MM.1S (cell line): ENCODE data around the gene F5.

Experiments used
- DNase-seq: peaks from one replicate; pipeline ENCODE4 v3.0.0-alpha.2; 2015
- H2AFZ ChIP-seq: fragments of 300-600 bp; sonication (generic); 2 replicates; pipeline ENCODE4 v1.6.0; 2016; ENCODE audit warnings: antibody characterized with exemption, low read length
- H3F3A ChIP-seq: fragments of 300-600 bp; sonication (generic); 2 replicates; pipeline ENCODE4 v1.6.1; 2016; ENCODE audit warnings: mild to moderate bottlenecking, antibody characterized with exemption, low read length, moderate library complexity, mixed read lengths; ENCODE audit not compliant: insufficient read depth
- H3K27ac ChIP-seq: fragments of 300-600 bp; sonication (generic); 2 replicates; pipeline ENCODE4 v1.5.1; 2016; ENCODE audit warnings: mild to moderate bottlenecking, low read length
- H3K27me3 ChIP-seq: fragments of 300-600 bp; sonication (generic); replicated peaks from 2 replicates; pipeline ENCODE4 v1.6.0; 2016; ENCODE audit warnings: low read length; ENCODE audit not compliant: insufficient read depth
- H3K36me3 ChIP-seq: fragments of 300-600 bp; sonication (generic); replicated peaks from 2 replicates; pipeline ENCODE4 v1.6.1; 2016; ENCODE audit warnings: mild to moderate bottlenecking, low read length, mixed read lengths; ENCODE audit not compliant: insufficient read depth
- H3K4me1 ChIP-seq: fragments of 300-600 bp; sonication (generic); 2 replicates; pipeline ENCODE4 v1.6.1; 2016; ENCODE audit warnings: low read length, mixed read lengths
- H3K4me2 ChIP-seq: fragments of 300-600 bp; sonication (generic); 2 replicates; pipeline ENCODE4 v1.6.0; 2016; ENCODE audit warnings: low read depth, low read length
- H3K4me3 ChIP-seq: fragments of 300-600 bp; sonication (generic); 2 replicates; pipeline ENCODE4 v1.5.1; 2016; ENCODE audit warnings: low read length, mixed read lengths
- H3K79me2 ChIP-seq: fragments of 300-600 bp; sonication (generic); 2 replicates; pipeline ENCODE4 v1.6.1; 2016; ENCODE audit warnings: mixed run types, low read length, mixed read lengths
- H3K9ac ChIP-seq: fragments of 300-600 bp; sonication (generic); 2 replicates; pipeline ENCODE4 v1.6.1; 2016; ENCODE audit warnings: low read length, mixed read lengths
- H3K9me2 ChIP-seq: fragments of 300-600 bp; sonication (generic); replicated peaks from 2 replicates; pipeline ENCODE4 v1.6.1; 2016; ENCODE audit warnings: mild to moderate bottlenecking, low read length, mixed read lengths; ENCODE audit not compliant: insufficient read depth
- H3K9me3 ChIP-seq: fragments of 300-600 bp; sonication (generic); replicated peaks from 2 replicates; pipeline ENCODE4 v1.6.1; 2016; ENCODE audit warnings: mild to moderate bottlenecking, low read length, mixed read lengths; ENCODE audit not compliant: insufficient read depth
- H4K20me1 ChIP-seq: fragments of 300-600 bp; sonication (generic); 2 replicates; pipeline ENCODE4 v1.6.1; 2016; ENCODE audit warnings: mild to moderate bottlenecking, low read length, moderate library complexity, mixed read lengths; ENCODE audit not compliant: insufficient read depth
- EZH2 ChIP-seq: fragments of 300-600 bp; sonication (generic); optimal IDR thresholded peaks from 2 replicates; pipeline ENCODE3; 2017; ENCODE audit warnings: low read depth, mild to moderate bottlenecking, antibody characterized with exemption, low read length, mixed read lengths
- EZH2phosphoT487 ChIP-seq: fragments of 300-600 bp; sonication (generic); IDR thresholded peaks from 2 replicates; pipeline ENCODE4 v1.6.1; 2018; ENCODE audit warnings: antibody characterized with exemption, low read length
- TF ChIP-seq, protein P1 (sequence below): fragments of 300-600 bp; sonication (generic); IDR thresholded peaks from 2 replicates; pipeline ENCODE4 v1.5.1; 2016; ENCODE audit warnings: antibody characterized with exemption, low read length, mixed read lengths

The F5 gene

GRCh38 chr1:169475806-169476387 lies 110.4 kb downstream of the F5 start:
- no peak for DNase-seq
- Histone ChIP-seq H3K27ac (no peak overlapping the region), H3K4me3 (no peak overlapping the region), H3K79me2 (peaks cover 13% of the 10 kb centered on the region; the same call in 1 of the 2 replicates), H3K4me1 (no peaks in the 10 kb centered on the region), H3F3A (no peaks in the 10 kb centered on the region), H3K36me3 (no peaks in the 10 kb centered on the region), H3K4me2 (no peak overlapping the region), H4K20me1 (no peaks in the 10 kb centered on the region), H3K9me3 (no peaks in the 10 kb centered on the region), H3K27me3 (no peaks in the 10 kb centered on the region), H2AFZ (no peak overlapping the region), H3K9me2 (no peaks in the 10 kb centered on the region), H3K9ac (no peak overlapping the region)
- TF ChIP-seq, protein P1, sequence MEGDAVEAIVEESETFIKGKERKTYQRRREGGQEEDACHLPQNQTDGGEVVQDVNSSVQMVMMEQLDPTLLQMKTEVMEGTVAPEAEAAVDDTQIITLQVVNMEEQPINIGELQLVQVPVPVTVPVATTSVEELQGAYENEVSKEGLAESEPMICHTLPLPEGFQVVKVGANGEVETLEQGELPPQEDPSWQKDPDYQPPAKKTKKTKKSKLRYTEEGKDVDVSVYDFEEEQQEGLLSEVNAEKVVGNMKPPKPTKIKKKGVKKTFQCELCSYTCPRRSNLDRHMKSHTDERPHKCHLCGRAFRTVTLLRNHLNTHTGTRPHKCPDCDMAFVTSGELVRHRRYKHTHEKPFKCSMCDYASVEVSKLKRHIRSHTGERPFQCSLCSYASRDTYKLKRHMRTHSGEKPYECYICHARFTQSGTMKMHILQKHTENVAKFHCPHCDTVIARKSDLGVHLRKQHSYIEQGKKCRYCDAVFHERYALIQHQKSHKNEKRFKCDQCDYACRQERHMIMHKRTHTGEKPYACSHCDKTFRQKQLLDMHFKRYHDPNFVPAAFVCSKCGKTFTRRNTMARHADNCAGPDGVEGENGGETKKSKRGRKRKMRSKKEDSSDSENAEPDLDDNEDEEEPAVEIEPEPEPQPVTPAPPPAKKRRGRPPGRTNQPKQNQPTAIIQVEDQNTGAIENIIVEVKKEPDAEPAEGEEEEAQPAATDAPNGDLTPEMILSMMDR = no peak

DNA sequence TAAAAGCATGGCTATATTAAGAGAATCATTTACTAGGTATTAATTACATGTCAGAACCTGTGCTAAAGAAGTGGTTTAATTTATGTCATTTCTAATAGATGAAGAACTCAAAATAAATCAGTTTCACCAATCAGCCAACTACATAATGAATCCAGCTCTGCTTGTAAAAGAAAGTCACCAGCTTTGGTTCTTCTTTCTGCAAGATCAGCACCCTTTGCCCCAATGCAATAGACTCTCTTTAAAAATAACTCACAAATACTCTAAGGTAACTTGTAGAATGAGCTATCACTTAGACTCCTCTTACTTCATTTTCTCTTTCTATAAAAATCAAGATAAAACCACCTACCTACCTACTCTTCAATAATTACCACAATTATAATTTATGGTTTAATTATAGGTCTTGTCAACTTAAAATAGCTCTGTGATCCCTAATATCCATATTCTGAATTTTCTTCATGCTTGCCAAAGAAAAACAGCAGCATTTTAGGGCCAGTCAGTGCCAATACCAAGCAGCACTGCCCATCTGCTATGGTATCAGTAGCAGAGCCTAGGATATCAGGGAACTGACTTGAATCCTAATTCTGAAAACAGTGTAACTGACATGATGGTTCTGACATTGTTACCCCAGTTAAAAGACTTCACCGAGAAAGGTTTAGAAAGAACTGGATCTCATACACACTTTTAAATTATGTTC lies 111.8 kb downstream of the F5 start:
- no peak overlapping the region for H3K27ac ChIP-seq
- no peak overlapping the region for H3K4me2 ChIP-seq

DNA sequence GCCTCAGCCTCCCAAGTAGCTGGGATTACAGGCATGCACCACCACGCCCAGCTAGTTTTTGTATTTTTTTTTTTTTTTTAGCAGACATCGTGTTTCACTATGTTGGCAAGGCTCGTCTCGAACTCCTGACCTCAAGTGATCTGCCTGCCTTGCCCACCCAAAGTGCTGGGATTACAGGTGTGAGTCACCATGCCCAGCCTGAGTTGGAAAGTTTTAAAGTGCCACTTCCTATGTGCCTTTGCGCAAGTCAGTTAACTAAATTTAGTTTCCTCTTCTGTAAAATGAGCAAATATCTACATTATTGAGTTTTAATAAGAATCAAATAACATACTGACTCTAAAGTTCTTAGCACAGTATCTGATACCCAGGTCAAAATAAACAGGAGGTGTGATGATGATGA lies 112.9 kb downstream of the F5 start:
- no peak for TF ChIP-seq EZH2
- TF ChIP-seq EZH2phosphoT487 = no peak
- TF ChIP-seq, protein P1 = no peak
- Histone ChIP-seq H3K27me3 (no peaks in the 10 kb centered on the region), H3K9ac (no peak overlapping the region), H4K20me1 (no peaks in the 10 kb centered on the region), H3F3A (no peaks in the 10 kb centered on the region), H3K9me3 (no peaks in the 10 kb centered on the region), H3K27ac (no peak overlapping the region), H3K79me2 (no peaks in the 10 kb centered on the region), H3K36me3 (no peaks in the 10 kb centered on the region), H3K4me2 (no peak overlapping the region), H3K9me2 (no peaks in the 10 kb centered on the region), H3K4me1 (no peaks in the 10 kb centered on the region), H2AFZ (no peak overlapping the region), H3K4me3 (no peak overlapping the region)
- no peak for DNase-seq

More for the DNA sequence above, 111.8 kb downstream of the F5 start:
- peaks cover 8% of the 10 kb centered on the region; the same call in 1 of the 2 replicates for H3K79me2 ChIP-seq
- H3K27me3 ChIP-seq = no peaks in the 10 kb centered on the region
- H3K36me3 ChIP-seq = no peaks in the 10 kb centered on the region
- no peaks in the 10 kb centered on the region for H3K9me2 ChIP-seq
- no peak overlapping the region for H3K9ac ChIP-seq
- H3F3A ChIP-seq = no peaks in the 10 kb centered on the region
- no peaks in the 10 kb centered on the region for H3K9me3 ChIP-seq
- TF ChIP-seq EZH2phosphoT487 (no peak), EZH2 (no peak)
- TF ChIP-seq, protein P1 = no peak
- H3K4me3 ChIP-seq = no peak overlapping the region
- no peaks in the 10 kb centered on the region for H4K20me1 ChIP-seq
- DNase-seq = no peak
- H2AFZ ChIP-seq = no peak overlapping the region
- no peaks in the 10 kb centered on the region for H3K4me1 ChIP-seq
